Neural cell (in vitro differentiated cells): ENCODE results near the gene INO80. TPM values are rescaled to one million over a fixed set of nuclear protein-coding genes. Genes with fewer than 3 reads are reported as not detected.

ENCODE experiments used
- H2AFZ ChIP-seq: fragments of 200-600, 300-800 bp; sonication (generic), shearing (Covaris generic); 2 replicates; pipeline ENCODE4 v1.6.0; 2014; ENCODE audit warnings: low read depth, mild to moderate bottlenecking, antibody characterized with exemption, low read length, moderate library complexity
- H3F3A ChIP-seq: fragments of 200-600 bp; shearing (Covaris generic); 2 replicates; pipeline ENCODE4 v1.6.1; 2016; ENCODE audit warnings: mild to moderate bottlenecking, moderate library complexity, mixed read lengths, antibody characterized with exemption, low read length; ENCODE audit not compliant: insufficient read depth, poor library complexity, severe bottlenecking
- H3K27ac ChIP-seq: fragments of 200-600, 300-800 bp; sonication (generic), shearing (Covaris generic); 2 replicates; pipeline ENCODE4 v1.5.1; 2014; ENCODE audit warnings: mild to moderate bottlenecking, low read length, moderate library complexity
- H3K27me3 ChIP-seq: fragments of 300-800, 200-600 bp; sonication (generic), shearing (Covaris generic); 2 replicates; pipeline ENCODE4 v1.6.0; 2014; ENCODE audit warnings: mild to moderate bottlenecking, low read depth, low read length, moderate library complexity; ENCODE audit not compliant: insufficient read depth
- H3K36me3 ChIP-seq: fragments of 300-800, 200-600 bp; sonication (generic), shearing (Covaris generic); 2 replicates; pipeline ENCODE4 v1.5.1; 2014; ENCODE audit warnings: mild to moderate bottlenecking, antibody characterized with exemption, low read length, moderate library complexity; ENCODE audit not compliant: insufficient read depth
- H3K4me2 ChIP-seq: fragments of 300-800, 200-600 bp; sonication (generic), shearing (Covaris generic); 2 replicates; pipeline ENCODE4 v1.6.0; 2014; ENCODE audit warnings: mild to moderate bottlenecking, low read length
- H3K4me3 ChIP-seq: fragments of 300-800, 200-600 bp; sonication (generic), shearing (Covaris generic); 2 replicates; pipeline ENCODE4 v1.5.1; 2014; ENCODE audit warnings: mild to moderate bottlenecking, low read length, moderate library complexity
- H3K79me2 ChIP-seq: fragments of 200-600 bp; shearing (Covaris generic); replicated peaks from 2 replicates; pipeline ENCODE4 v1.6.0; 2014; ENCODE audit warnings: mild to moderate bottlenecking, low read length, moderate library complexity; ENCODE audit not compliant: insufficient read depth
- H3K9ac ChIP-seq: fragments of 300-800, 200-600 bp; sonication (generic), shearing (Covaris generic); 2 replicates; pipeline ENCODE4 v1.6.1; 2016; ENCODE audit warnings: mild to moderate bottlenecking, low read length, mixed read lengths
- H3K9me2 ChIP-seq: fragments of 200-600 bp; shearing (Covaris generic); 2 replicates; pipeline ENCODE4 v1.6.1; 2016; ENCODE audit warnings: mild to moderate bottlenecking, low read length, mixed read lengths; ENCODE audit not compliant: insufficient read depth
- H3K9me3 ChIP-seq: fragments of 200-600, 300-800 bp; sonication (generic), shearing (Covaris generic); 2 replicates; pipeline ENCODE4 v1.6.1; 2016; ENCODE audit warnings: mild to moderate bottlenecking, mixed run types, low read length, moderate library complexity, mixed read lengths
- H4K20me1 ChIP-seq: fragments of 200-600 bp; shearing (Covaris generic); 2 replicates; pipeline ENCODE4 v1.6.1; 2016; ENCODE audit warnings: mild to moderate bottlenecking, mixed run types; ENCODE audit not compliant: insufficient read depth
- CTCF ChIP-seq: fragments of 450-650 bp; IDR thresholded peaks from 2 replicates; pipeline ENCODE4 v1.5.1; 2014; ENCODE audit warnings: antibody characterized with exemption, mild to moderate bottlenecking, moderate library complexity; ENCODE audit not compliant: poor library complexity, severe bottlenecking
- EP300 ChIP-seq: fragments of 450-650 bp; conservative IDR thresholded peaks from 2 replicates; pipeline ENCODE4 v1.6.1; 2014; ENCODE audit warnings: antibody characterized with exemption, mild to moderate bottlenecking, moderate library complexity; ENCODE audit not compliant: poor library complexity, severe bottlenecking
- EZH2 ChIP-seq: fragments of 200-600, 300-800 bp; shearing (Covaris generic), sonication (generic); IDR thresholded peaks from 2 replicates; pipeline ENCODE4 v1.6.1; 2014; ENCODE audit warnings: antibody characterized with exemption, low read length, borderline replicate concordance, mild to moderate bottlenecking; ENCODE audit not compliant: insufficient read depth, poor library complexity, severe bottlenecking
- MXI1 ChIP-seq: fragments of 450-650 bp; conservative IDR thresholded peaks from 2 replicates; pipeline ENCODE4 v1.6.1; 2014; ENCODE audit warnings: antibody characterized with exemption, mild to moderate bottlenecking; ENCODE audit not compliant: poor library complexity, severe bottlenecking
- POLR2AphosphoS5 ChIP-seq: IDR thresholded peaks from 2 replicates; pipeline ENCODE4 v1.6.1; 2012
- RAD21 ChIP-seq: fragments of 450-650 bp; conservative IDR thresholded peaks from 2 replicates; pipeline ENCODE4 v1.6.1; 2014; ENCODE audit warnings: antibody characterized with exemption, mild to moderate bottlenecking, moderate library complexity
- REST ChIP-seq: IDR thresholded peaks from 2 replicates; pipeline ENCODE4 v1.6.1; 2012; ENCODE audit warnings: borderline replicate concordance
- SMC3 ChIP-seq: fragments of 450-650 bp; conservative IDR thresholded peaks from 2 replicates; pipeline ENCODE4 v1.6.1; 2014; ENCODE audit warnings: antibody characterized with exemption, mild to moderate bottlenecking, moderate library complexity; ENCODE audit not compliant: poor library complexity
- TAF1 ChIP-seq: IDR thresholded peaks from 2 replicates; pipeline ENCODE4 v1.6.1; 2012; ENCODE audit warnings: low read depth
- polyA plus RNA-seq: library from polyadenylated mRNA; depleted of rRNA; stranded (reverse); fragments of >200 nt; gene quantifications from 2 replicates; pipeline ENCODE4 v1.2.3, GENCODE V29; 2014

Gene INO80
- polyA plus RNA-seq, 1 donor from 2014 or later, result 8.4 TPM

GRCh38 chr15:40990789-40991188, 125.3 kb downstream of the INO80 start:
- H4K20me1 ChIP-seq, result no peaks in the 10 kb centered on the region
- H3K9me3 ChIP-seq, result no peaks in the 10 kb centered on the region
- H3K9ac ChIP-seq, result no peak overlapping the region
- no peak overlapping the region for H2AFZ ChIP-seq
- no peaks in the 10 kb centered on the region for H3K9me2 ChIP-seq
- H3K27me3 ChIP-seq, result no peaks in the 10 kb centered on the region
- no peak overlapping the region for H3K4me3 ChIP-seq
- no peaks in the 10 kb centered on the region for H3K79me2 ChIP-seq
- no peak for TF ChIP-seq REST
- no peak for TF ChIP-seq EP300
- TF ChIP-seq SMC3, result no peak
- no peak for TF ChIP-seq TAF1
- no peak for TF ChIP-seq POLR2AphosphoS5
- TF ChIP-seq EZH2, result no peak
- no peak for TF ChIP-seq CTCF
- no peak for TF ChIP-seq RAD21
- no peak for TF ChIP-seq MXI1
- H3F3A ChIP-seq, result no peaks in the 10 kb centered on the region
- H3K27ac ChIP-seq, result no peak overlapping the region
- H3K36me3 ChIP-seq, result no peaks in the 10 kb centered on the region
- no peak overlapping the region for H3K4me2 ChIP-seq

- Histone ChIP-seq H3K79me2 (no peaks in the 10 kb centered on the region), H3K9me3 (no peaks in the 10 kb centered on the region), H3K4me2 (no peak overlapping the region), H3K9me2 (no peaks in the 10 kb centered on the region), H2AFZ (no peak overlapping the region), H3K4me3 (no peak overlapping the region), H3K27me3 (no peaks in the 10 kb centered on the region), H3K36me3 (no peaks in the 10 kb centered on the region), H3K27ac (no peak overlapping the region), H3F3A (no peaks in the 10 kb centered on the region), H4K20me1 (no peaks in the 10 kb centered on the region), H3K9ac (no peak overlapping the region)
- no peak for TF ChIP-seq EZH2
- no peak for TF ChIP-seq CTCF
- no peak for TF ChIP-seq RAD21
- no peak for TF ChIP-seq TAF1
- TF ChIP-seq SMC3, result no peak
- TF ChIP-seq REST, result no peak
- TF ChIP-seq MXI1, result no peak
- no peak for TF ChIP-seq POLR2AphosphoS5
- TF ChIP-seq EP300, result no peak
These were observed 126.0 kb downstream of the INO80 start for GRCh38 chr15:40990080-40990479.
